Psoas muscle (tissue), 8 donors: ENCODE data around the gene TMEM266. TPM values are rescaled to one million over a fixed set of nuclear protein-coding genes. Genes with fewer than 3 reads are reported as not detected.

Experiments used
- ATAC-seq, 4 donors: fragments of 200-7000 bp; cut with Tn5 transposase; one replicate each; pipeline ENCODE4 v1.9.1; 2020; ENCODE audit warnings: moderate library complexity in 3 of 4, mild to moderate bottlenecking in 2 of 4
- DNase-seq, 2 donors: peaks; one replicate each; pipeline ENCODE4 v3.0.0-alpha.2; 2020
- H3K27ac ChIP-seq: fragments of 200-600 bp; one replicate; pipeline ENCODE4 v1.8.0; 2022
- H3K27me3 ChIP-seq, 3 donors: fragments of 200-600 bp in 1 of 3; one replicate each; pipeline versions ENCODE4 v1.6.1 to v1.8.0; 2013 to 2022; ENCODE audit warnings: low read length in 2 of 3, mild to moderate bottlenecking in 2 of 3, moderate library complexity in 1 of 3; ENCODE audit not compliant: insufficient read depth in 3 of 3
- H3K36me3 ChIP-seq, 2 donors: fragments of 200-600 bp in 1 of 2; one replicate each; pipeline versions ENCODE4 v1.6.1 to v1.8.0; 2013 to 2022; ENCODE audit warnings: low read depth in 1 of 2, mild to moderate bottlenecking in 1 of 2, moderate library complexity in 1 of 2; ENCODE audit not compliant: insufficient read depth in 1 of 2
- H3K4me1 ChIP-seq: fragments of 200-600 bp; one replicate; pipeline ENCODE4 v1.8.0; 2022
- H3K4me3 ChIP-seq: fragments of 200-600 bp; one replicate; pipeline ENCODE4 v1.8.0; 2022; ENCODE audit warnings: mild to moderate bottlenecking
- H3K9me3 ChIP-seq: fragments of 200-600 bp; one replicate; pipeline ENCODE4 v1.8.0; 2022
- CTCF ChIP-seq: fragments of 200-600 bp; IDR thresholded peaks from one replicate; pipeline ENCODE4 v1.8.0; 2022; ENCODE audit warnings: antibody characterized with exemption
- WGBS, 3 donors: extraction: QIAGEN DNeasy Blood & Tissue Kit; methylation state at CpG; one replicate each; pipeline versions ENCODE4 v1.1.6 to v1.1.7; 2013; 5-methylcytosine and 5-hydroxymethylcytosine counted together
- intact Hi-C, 2 donors: fragments of 100-400 bp; cut with DNase I; formaldehyde crosslinking; loops; one replicate each; pipeline versions ENCODE4 v1.11.0 to v1.14.2; 2022
- polyA plus RNA-seq, 3 donors: library from polyadenylated mRNA; stranded (reverse); fragments of 200-250 nt; gene quantifications; one replicate each; pipeline ENCODE4 v1.2.3, GENCODE V29; 2013
- total RNA-seq, 4 donors: library from RNA; stranded (reverse); fragmentation: NEBNext Ultra II Directional in 2 of 4; extraction: Animal tissue kit (Norgen Biotek cat#: 25700) in 2 of 4; gene quantifications; one replicate each; pipeline versions ENCODE4 v1.2.1 to v1.2.4, GENCODE V29; 2021 to 2023
- donor health status: healthy with polysubstance abuse.
- donor health status: DM: no; HTN: no; CAD: no; lungs with moderate emphysema.
- donor health status: Bipolar disorder and iron deficiency.
- donor health status: healthy.
- donor health status: DM: yes; HTN: yes; CAD: no.
- donor health status: DM: no; HTN: no; CAD: no.
- donor health status: DM: no; HTN: no; CAD: no.
- donor health status: DM: yes; HTN: yes; CAD: no.

TMEM266 gene
- total and polyA plus RNA-seq, 7 donors, result 0.87 to 12.1 (median 5.6) TPM

- H3K4me1 ChIP-seq, result peaks cover 5% of the 10 kb centered on the region
- H3K9me3 ChIP-seq, result no peaks in the 10 kb centered on the region
- H3K4me3 ChIP-seq, result no peak overlapping the region
- H3K27me3 ChIP-seq, result no peaks in the 10 kb centered on the region
- peaks cover 0 to 39% of the 10 kb centered on the region in 2 donors for H3K36me3 ChIP-seq
- no peak overlapping the region for H3K27ac ChIP-seq
- DNase-seq (peak; percentile 82 to 90), ATAC-seq (peak; percentile 77 to 83 (median 80))
- WGBS, 3 donors, result 9 to 14% (median 10%) methylated on average over 4 of the region's 4 CpGs
- intact Hi-C loops, result no loop called here
- TF ChIP-seq CTCF, result no peak
Observed at GRCh38 chr15:76206325-76206976, 146.7 kb downstream of the TMEM266 start.

- ATAC-seq (no peak), DNase-seq (no peak)
- Histone ChIP-seq H3K9me3 (no peaks in the 10 kb centered on the region), H3K4me1 (peaks cover 5% of the 10 kb centered on the region), H3K27ac (no peak overlapping the region), H3K4me3 (no peak overlapping the region), H3K27me3 (no peaks in the 10 kb centered on the region), H3K36me3 (peaks cover 0 to 53% of the 10 kb centered on the region in 2 donors)
- intact Hi-C loops, result no loop called here
- 92 to 98% (median 92%) methylated on average over 8 of the region's 8 CpGs for WGBS, 3 donors
- no peak for TF ChIP-seq CTCF
Observed at GRCh38 chr15:76208084-76208785, 148.4 kb downstream of the TMEM266 start.

- TF ChIP-seq CTCF, result no peak
- H3K27ac ChIP-seq, result no peak overlapping the region
- peaks cover 0 to 53% of the 10 kb centered on the region in 2 donors for H3K36me3 ChIP-seq
- intact Hi-C loops, result no loop called here
- H3K27me3 ChIP-seq, result no peaks in the 10 kb centered on the region
- ATAC-seq (no peak), DNase-seq (no peak)
- H3K4me3 ChIP-seq, result no peak overlapping the region
- WGBS, 3 donors, result 77 to 83% (median 82%) methylated on average over 2 of the region's 2 CpGs
- H3K4me1 ChIP-seq, result peaks cover 5% of the 10 kb centered on the region
- H3K9me3 ChIP-seq, result no peaks in the 10 kb centered on the region
Observed at GRCh38 chr15:76208786-76209424, 149.1 kb downstream of the TMEM266 start.

GRCh38 chr15:76209523-76209922 is 149.7 kb downstream of the TMEM266 start:
- Histone ChIP-seq H3K27ac (no peak overlapping the region), H3K27me3 (no peaks in the 10 kb centered on the region), H3K36me3 (peaks cover 0 to 59% of the 10 kb centered on the region in 2 donors), H3K4me3 (no peak overlapping the region), H3K4me1 (peaks cover 5% of the 10 kb centered on the region), H3K9me3 (no peaks in the 10 kb centered on the region)
- 96 to 100% (median 98%) methylated on average over 1 of the region's 1 CpG for WGBS, 3 donors
- DNase-seq, result no peak
- intact Hi-C loops, result no loop called here
- no peak for TF ChIP-seq CTCF
- no peak for ATAC-seq
